ENCODE results near the gene RNF20. TPM values are rescaled to one million over a fixed set of nuclear protein-coding genes. Genes with fewer than 3 reads are reported as not detected.
"Not testable (repeated sequence)": the region's sequence is repeated elsewhere in the genome, so short reads cannot be mapped to it uniquely, and the experiment has no call there.

The RNF20 gene
- total and polyA plus RNA-seq, 4 donors: 38.6 to 53.7 (median 41.6) TPM

GRCh38 chr9:101527066-101527465 is 6.6 kb upstream of the RNF20 start:
- H3K4me1 ChIP-seq (ENCODE audit: control insufficient read depth, insufficient read depth, low read length): no peaks in the 10 kb centered on the region
- H3K27me3 ChIP-seq (ENCODE audit: control insufficient read depth, insufficient read depth, low read length): no peaks in the 10 kb centered on the region
- no peaks in the 10 kb centered on the region for H3K9me3 ChIP-seq (ENCODE audit: control insufficient read depth, insufficient read depth, low read length)
- no peak overlapping the region for H3K27ac ChIP-seq (ENCODE audit: low read depth, low read length)
- no peak for DNase-seq (ENCODE audit: low read depth in 4 of 6, low spot score in 6 of 6)
- H3K36me3 ChIP-seq (ENCODE audit: control insufficient read depth, insufficient read depth, low read length): no peaks in the 10 kb centered on the region
- WGBS (ENCODE audit: insufficient coverage): no CpG with 5 or more reads among the region's 6 CpGs
- no peak overlapping the region for H3K4me3 ChIP-seq (ENCODE audit: low read depth, low read length)

DNA sequence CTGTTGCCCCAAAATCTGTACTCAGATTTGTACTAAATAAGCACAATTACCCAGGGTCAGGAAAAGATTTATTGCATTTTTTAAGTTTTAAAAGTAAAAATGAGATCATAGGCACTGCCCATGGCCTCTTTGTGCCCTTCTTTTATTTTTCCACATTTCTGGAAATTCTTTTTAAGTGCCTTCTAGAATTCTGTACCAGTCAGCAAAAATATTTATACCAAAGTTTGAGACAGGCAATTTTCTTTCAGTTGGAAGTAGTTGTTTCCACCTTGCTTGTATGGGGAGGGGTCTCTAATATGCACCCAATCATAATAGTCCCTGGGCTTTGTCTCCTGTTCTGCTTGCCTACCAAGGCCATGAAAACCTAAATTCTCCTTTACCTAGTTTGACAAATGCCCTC is 5.6 kb upstream of the RNF20 start:
- no peak for DNase-seq (ENCODE audit: low read depth in 4 of 6, low spot score in 6 of 6)
- Histone ChIP-seq H3K27ac (ENCODE audit: low read depth, low read length) (no peak overlapping the region), H3K9me3 (ENCODE audit: control insufficient read depth, insufficient read depth, low read length) (no peaks in the 10 kb centered on the region), H3K4me1 (ENCODE audit: control insufficient read depth, insufficient read depth, low read length) (no peaks in the 10 kb centered on the region), H3K4me3 (ENCODE audit: low read depth, low read length) (no peak overlapping the region), H3K36me3 (ENCODE audit: control insufficient read depth, insufficient read depth, low read length) (no peaks in the 10 kb centered on the region), H3K27me3 (ENCODE audit: control insufficient read depth, insufficient read depth, low read length) (no peaks in the 10 kb centered on the region)

GRCh38 chr9:101530076-101530711 is 3.5 kb upstream of the RNF20 start:
- DNase-seq (ENCODE audit: low read depth in 4 of 6, low spot score in 6 of 6): peak; percentile 17 to 91 (median 62)
- WGBS (ENCODE audit: insufficient coverage): no CpG with 5 or more reads among the region's 6 CpGs
- H3K27me3 ChIP-seq (ENCODE audit: control insufficient read depth, insufficient read depth, low read length): no peaks in the 10 kb centered on the region
- no peaks in the 10 kb centered on the region for H3K36me3 ChIP-seq (ENCODE audit: control insufficient read depth, insufficient read depth, low read length)
- H3K4me1 ChIP-seq (ENCODE audit: control insufficient read depth, insufficient read depth, low read length): peaks cover 5% of the 10 kb centered on the region
- no peaks in the 10 kb centered on the region for H3K9me3 ChIP-seq (ENCODE audit: control insufficient read depth, insufficient read depth, low read length)
- no peak overlapping the region for H3K4me3 ChIP-seq (ENCODE audit: low read depth, low read length)
- no peak overlapping the region for H3K27ac ChIP-seq (ENCODE audit: low read depth, low read length)

- H3K27ac ChIP-seq (ENCODE audit: low read depth, low read length): no peak overlapping the region
- no peaks in the 10 kb centered on the region for H3K9me3 ChIP-seq (ENCODE audit: control insufficient read depth, insufficient read depth, low read length)
- H3K4me3 ChIP-seq (ENCODE audit: low read depth, low read length): no peak overlapping the region
- DNase-seq (ENCODE audit: low read depth in 4 of 6, low spot score in 6 of 6): no peak
- H3K27me3 ChIP-seq (ENCODE audit: control insufficient read depth, insufficient read depth, low read length): no peaks in the 10 kb centered on the region
- peaks cover 5% of the 10 kb centered on the region for H3K4me1 ChIP-seq (ENCODE audit: control insufficient read depth, insufficient read depth, low read length)
- peaks cover 16% of the 10 kb centered on the region for H3K36me3 ChIP-seq (ENCODE audit: control insufficient read depth, insufficient read depth, low read length)
These were observed 2.7 kb downstream of the RNF20 start for GRCh38 chr9:101536351-101536750.

- H3K27ac ChIP-seq (ENCODE audit: low read depth, low read length): no peak overlapping the region
- DNase-seq (ENCODE audit: low read depth in 4 of 6, low spot score in 6 of 6): peak in 1 of 6 donors; percentile 35
- peaks cover 5% of the 10 kb centered on the region for H3K4me1 ChIP-seq (ENCODE audit: control insufficient read depth, insufficient read depth, low read length)
- H3K36me3 ChIP-seq (ENCODE audit: control insufficient read depth, insufficient read depth, low read length): peaks cover 16% of the 10 kb centered on the region
- 86% methylated on average over 2 of the region's 2 CpGs for WGBS (ENCODE audit: insufficient coverage)
- no peak overlapping the region for H3K4me3 ChIP-seq (ENCODE audit: low read depth, low read length)
- no peaks in the 10 kb centered on the region for H3K27me3 ChIP-seq (ENCODE audit: control insufficient read depth, insufficient read depth, low read length)
- H3K9me3 ChIP-seq (ENCODE audit: control insufficient read depth, insufficient read depth, low read length): no peaks in the 10 kb centered on the region
These were observed 3.3 kb downstream of the RNF20 start for GRCh38 chr9:101536938-101537337.

DNA sequence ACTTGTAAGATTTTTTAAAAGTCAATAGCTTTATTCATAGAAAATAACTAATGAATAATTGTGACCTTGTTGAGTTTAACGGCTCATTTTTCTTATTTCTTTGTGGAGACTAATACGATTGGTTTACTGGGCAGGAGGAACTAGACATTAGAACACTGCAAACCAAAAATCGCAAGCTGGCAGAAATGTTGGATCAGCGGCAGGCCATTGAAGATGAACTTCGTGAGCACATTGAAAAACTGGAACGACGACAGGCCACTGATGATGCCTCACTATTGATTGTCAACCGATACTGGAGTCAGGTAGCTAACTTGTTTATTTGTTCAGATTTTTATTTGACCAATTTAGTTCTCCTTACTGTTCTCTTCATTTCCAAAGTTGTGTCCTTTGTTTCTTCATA is 6.4 kb downstream of the RNF20 start:
- H3K27me3 ChIP-seq (ENCODE audit: control insufficient read depth, insufficient read depth, low read length): no peaks in the 10 kb centered on the region
- no peak for DNase-seq (ENCODE audit: low read depth in 4 of 6, low spot score in 6 of 6)
- no peak overlapping the region for H3K4me3 ChIP-seq (ENCODE audit: low read depth, low read length)
- H3K36me3 ChIP-seq (ENCODE audit: control insufficient read depth, insufficient read depth, low read length): peaks cover 23% of the 10 kb centered on the region
- H3K4me1 ChIP-seq (ENCODE audit: control insufficient read depth, insufficient read depth, low read length): peaks cover under 1% of the 10 kb centered on the region
- WGBS (ENCODE audit: insufficient coverage): 96% methylated on average over 7 of the region's 8 CpGs
- no peaks in the 10 kb centered on the region for H3K9me3 ChIP-seq (ENCODE audit: control insufficient read depth, insufficient read depth, low read length)
- no peak overlapping the region for H3K27ac ChIP-seq (ENCODE audit: low read depth, low read length)

- H3K27me3 ChIP-seq (ENCODE audit: control insufficient read depth, insufficient read depth, low read length): no peaks in the 10 kb centered on the region
- H3K4me1 ChIP-seq (ENCODE audit: control insufficient read depth, insufficient read depth, low read length): no peaks in the 10 kb centered on the region
- no peak overlapping the region for H3K27ac ChIP-seq (ENCODE audit: low read depth, low read length)
- 98% methylated on average over 12 of the region's 14 CpGs for WGBS (ENCODE audit: insufficient coverage)
- DNase-seq (ENCODE audit: low read depth in 4 of 6, low spot score in 6 of 6): no peak
- H3K4me3 ChIP-seq (ENCODE audit: low read depth, low read length): no peak overlapping the region
- H3K36me3 ChIP-seq (ENCODE audit: control insufficient read depth, insufficient read depth, low read length): peaks cover 23% of the 10 kb centered on the region
- H3K9me3 ChIP-seq (ENCODE audit: control insufficient read depth, insufficient read depth, low read length): no peaks in the 10 kb centered on the region
These were observed 9.6 kb downstream of the RNF20 start for GRCh38 chr9:101543098-101543735.

GRCh38 chr9:101549472-101550098 is 15.9 kb downstream of the RNF20 start:
- H3K27ac ChIP-seq (ENCODE audit: low read depth, low read length); DNase-seq (ENCODE audit: low read depth in 4 of 6, low spot score in 6 of 6); H3K4me3 ChIP-seq (ENCODE audit: low read depth, low read length); H3K4me1 ChIP-seq (ENCODE audit: control insufficient read depth, insufficient read depth, low read length); H3K27me3 ChIP-seq (ENCODE audit: control insufficient read depth, insufficient read depth, low read length); H3K9me3 ChIP-seq (ENCODE audit: control insufficient read depth, insufficient read depth, low read length): not testable (repeated sequence)
- WGBS (ENCODE audit: insufficient coverage): 78% methylated on average over 5 of the region's 18 CpGs
- H3K36me3 ChIP-seq (ENCODE audit: control insufficient read depth, insufficient read depth, low read length): peaks cover 30% of the 10 kb centered on the region

DNA sequence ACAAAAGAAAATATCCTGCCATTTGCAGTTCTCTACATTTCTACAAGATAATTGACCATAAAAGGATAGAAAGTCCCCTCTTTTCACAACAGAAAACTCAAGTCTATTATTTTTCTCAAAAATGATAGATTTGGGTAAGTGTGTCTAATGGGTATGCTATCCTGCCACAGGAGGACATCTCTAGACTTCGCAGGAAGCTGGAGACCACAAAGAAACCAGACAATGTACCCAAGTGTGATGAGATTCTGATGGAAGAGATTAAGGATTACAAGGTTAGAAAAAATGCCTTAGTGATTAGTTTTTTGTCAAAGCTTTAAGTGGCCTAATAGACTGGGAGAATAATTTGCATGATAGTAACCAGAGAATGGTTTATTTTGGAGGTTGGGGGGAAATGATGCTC is 28.1 kb downstream of the RNF20 start:
- 100% methylated on average over 1 of the region's 1 CpG for whole genome bisulfite sequencing (ENCODE audit: insufficient coverage)
- no peak for DNase-seq (ENCODE audit: low read depth in 4 of 6, low spot score in 6 of 6)
- Histone ChIP-seq H3K36me3 (ENCODE audit: control insufficient read depth, insufficient read depth, low read length) (peaks cover 25% of the 10 kb centered on the region), H3K4me1 (ENCODE audit: control insufficient read depth, insufficient read depth, low read length) (no peaks in the 10 kb centered on the region), H3K9me3 (ENCODE audit: control insufficient read depth, insufficient read depth, low read length) (no peaks in the 10 kb centered on the region), H3K4me3 (ENCODE audit: low read depth, low read length) (no peak overlapping the region), H3K27ac (ENCODE audit: low read depth, low read length) (no peak overlapping the region), H3K27me3 (ENCODE audit: control insufficient read depth, insufficient read depth, low read length) (no peaks in the 10 kb centered on the region)

DNA sequence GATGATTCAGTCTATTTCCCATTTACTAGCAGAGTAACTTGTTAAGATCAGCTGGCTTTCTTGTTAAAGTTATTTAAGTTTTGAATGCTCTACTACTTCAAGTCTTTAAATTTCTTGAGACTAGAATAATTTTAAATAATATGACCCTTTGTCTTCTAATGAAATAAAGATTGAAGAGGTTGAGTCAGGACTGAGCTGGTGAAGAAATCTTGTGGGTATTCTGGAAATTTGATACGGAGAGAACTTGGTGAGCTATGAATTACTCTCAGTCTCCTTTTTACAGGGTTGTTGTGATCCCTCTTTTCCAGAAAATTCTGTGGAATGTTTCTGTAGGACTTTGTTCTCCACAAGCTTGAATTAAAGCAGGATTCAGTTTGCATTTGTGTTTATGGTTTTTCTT is 29.3 kb downstream of the RNF20 start:
- WGBS (ENCODE audit: insufficient coverage): 100% methylated on average over 1 of the region's 1 CpG
- Histone ChIP-seq H3K4me1 (ENCODE audit: control insufficient read depth, insufficient read depth, low read length) (no peaks in the 10 kb centered on the region), H3K27me3 (ENCODE audit: control insufficient read depth, insufficient read depth, low read length) (no peaks in the 10 kb centered on the region), H3K4me3 (ENCODE audit: low read depth, low read length) (no peak overlapping the region), H3K9me3 (ENCODE audit: control insufficient read depth, insufficient read depth, low read length) (no peaks in the 10 kb centered on the region), H3K27ac (ENCODE audit: low read depth, low read length) (no peak overlapping the region), H3K36me3 (ENCODE audit: control insufficient read depth, insufficient read depth, low read length) (peaks cover 22% of the 10 kb centered on the region)
- DNase-seq (ENCODE audit: low read depth in 4 of 6, low spot score in 6 of 6): no peak

Data from spinal cord (tissue), 10 donors.